GM23248 (cell line): ENCODE results near the gene UQCRH. TPM values are rescaled to one million over a fixed set of nuclear protein-coding genes. Genes with fewer than 3 reads are reported as not detected.

Experiments
- DNase-seq: peaks from one replicate; pipeline ENCODE4 v3.0.0-alpha.2; 2015
- H2AFZ ChIP-seq: fragments of 200-600 bp; sonication (generic); 2 replicates; pipeline ENCODE4 v1.6.1; 2016; ENCODE audit warnings: antibody characterized with exemption
- H3F3A ChIP-seq: fragments of 200-600 bp; sonication (generic); 2 replicates; pipeline ENCODE4 v1.6.1; 2016; ENCODE audit warnings: mild to moderate bottlenecking, antibody characterized with exemption, mixed run types; ENCODE audit not compliant: insufficient read depth
- H3K27ac ChIP-seq: fragments of 200-600 bp; sonication (generic); 2 replicates; pipeline ENCODE4 v1.5.1; 2016; ENCODE audit warnings: mild to moderate bottlenecking
- H3K27me3 ChIP-seq: fragments of 200-600 bp; sonication (generic); replicated peaks from 2 replicates; pipeline ENCODE4 v1.6.1; 2016; ENCODE audit warnings: mild to moderate bottlenecking; ENCODE audit not compliant: insufficient read depth
- H3K36me3 ChIP-seq: fragments of 200-600 bp; sonication (generic); 2 replicates; pipeline ENCODE4 v1.6.1; 2016; ENCODE audit warnings: low read depth, mild to moderate bottlenecking
- H3K4me1 ChIP-seq: fragments of 200-600 bp; sonication (generic); 2 replicates; pipeline ENCODE4 v1.6.1; 2016; ENCODE audit warnings: mild to moderate bottlenecking; ENCODE audit not compliant: insufficient read depth
- H3K4me2 ChIP-seq: fragments of 200-600 bp; sonication (generic); one replicate; pipeline ENCODE4 v1.6.1; 2016; ENCODE audit warnings: mild to moderate bottlenecking; ENCODE audit not compliant: unreplicated experiment
- H3K4me3 ChIP-seq: fragments of 200-600 bp; sonication (generic); 2 replicates; pipeline ENCODE4 v1.5.1; 2016; ENCODE audit warnings: mild to moderate bottlenecking
- H3K79me2 ChIP-seq: fragments of 200-600 bp; sonication (generic); 2 replicates; pipeline ENCODE4 v1.6.1; 2016; ENCODE audit warnings: mild to moderate bottlenecking; ENCODE audit not compliant: insufficient read depth
- H3K9ac ChIP-seq: fragments of 200-600 bp; sonication (generic); 2 replicates; pipeline ENCODE4 v1.6.1; 2016; ENCODE audit warnings: mild to moderate bottlenecking
- H3K9me2 ChIP-seq: fragments of 200-600 bp; sonication (generic); 2 replicates; pipeline ENCODE4 v1.6.1; 2016; ENCODE audit warnings: mixed run types, mild to moderate bottlenecking, moderate library complexity; ENCODE audit not compliant: insufficient read depth
- H3K9me3 ChIP-seq: fragments of 200-600 bp; sonication (generic); one replicate; pipeline ENCODE4 v1.6.1; 2017; ENCODE audit warnings: low read depth
- H4K20me1 ChIP-seq: fragments of 200-600 bp; sonication (generic); 2 replicates; pipeline ENCODE4 v1.6.0; 2016; ENCODE audit not compliant: insufficient read depth
- EZH2 ChIP-seq: fragments of 200-600 bp; sonication (generic); IDR thresholded peaks from 2 replicates; pipeline ENCODE4 v1.6.1; 2018; ENCODE audit warnings: antibody characterized with exemption, mild to moderate bottlenecking; ENCODE audit not compliant: insufficient read depth, poor library complexity, severe bottlenecking
- EZH2phosphoT487 ChIP-seq: fragments of 200-600 bp; sonication (generic); IDR thresholded peaks from 2 replicates; pipeline ENCODE4 v1.6.1; 2018; ENCODE audit warnings: antibody characterized with exemption, moderate library complexity, mild to moderate bottlenecking, low read depth; ENCODE audit not compliant: insufficient read depth
- WGBS, 2 experiments: methylation state at CpG; one replicate each; pipeline ENCODE4 v1.1.6; 2015 to 2017; ENCODE audit warnings: low lambda C conversion rate in 2 of 2, low coverage in 1 of 2; ENCODE audit errors: missing lambda C conversion rate in 2 of 2; 5-methylcytosine and 5-hydroxymethylcytosine counted together
- in situ Hi-C: fragments of 300-500 bp; cut with MboI; formaldehyde crosslinking; loops from 2 replicates; pipeline ENCODE4 v1.15.0; 2020
- polyA plus RNA-seq: library from polyadenylated mRNA; unstranded; fragments of >200 nt; fragmentation: Nextera tagmentation; extraction: Ambion mirVana; gene quantifications from 2 replicates; pipeline ENCODE4 v1.2.1, GENCODE V29; 2016
- total RNA-seq: library from RNA; depleted of rRNA; stranded (reverse); fragments of >200 nt; shearing (Covaris generic); gene quantifications from 2 replicates; pipeline ENCODE4 v1.2.3, GENCODE V29; 2014

UQCRH gene
- total and polyA plus RNA-seq, 2 experiments from 2014 or later, result 237 to 334 TPM

- no peak overlapping the region for H3K9ac ChIP-seq
- H3K36me3 ChIP-seq, result peaks cover 25% of the 10 kb centered on the region
- no peak overlapping the region for H3K4me3 ChIP-seq
- no peaks in the 10 kb centered on the region for H3K9me3 ChIP-seq
- TF ChIP-seq EZH2, result no peak
- no peak for TF ChIP-seq EZH2phosphoT487
- DNase-seq, result no peak
- H4K20me1 ChIP-seq, result no peaks in the 10 kb centered on the region
- no peaks in the 10 kb centered on the region for H3K27me3 ChIP-seq
- peaks cover 7% of the 10 kb centered on the region; the same call in 1 of the 2 replicates for H3K79me2 ChIP-seq
- no peak overlapping the region for H3K27ac ChIP-seq
- H3K9me2 ChIP-seq, result no peaks in the 10 kb centered on the region
- in situ Hi-C loops, result no loop called here
- no peak overlapping the region for H3K4me2 ChIP-seq
- WGBS, 2 experiments, result 79 to 88% methylated on average over 14 of the region's 14 CpGs
- no peak overlapping the region for H2AFZ ChIP-seq
- H3F3A ChIP-seq, result peaks cover 15% of the 10 kb centered on the region; the same call in 1 of the 2 replicates
- no peaks in the 10 kb centered on the region for H3K4me1 ChIP-seq
These were observed 25.7 kb upstream of the UQCRH start for GRCh38 chr1:46277658-46278373.

GRCh38 chr1:46278807-46279206, 24.7 kb upstream of the UQCRH start:
- Histone ChIP-seq H3K9ac (no peak overlapping the region), H3F3A (peaks cover 15% of the 10 kb centered on the region; the same call in 1 of the 2 replicates), H3K9me2 (no peaks in the 10 kb centered on the region), H3K79me2 (peaks cover 16% of the 10 kb centered on the region), H4K20me1 (no peaks in the 10 kb centered on the region), H3K27ac (no peak overlapping the region), H3K4me3 (no peak overlapping the region), H3K9me3 (no peaks in the 10 kb centered on the region), H3K4me1 (no peaks in the 10 kb centered on the region), H2AFZ (no peak overlapping the region), H3K4me2 (no peak overlapping the region), H3K36me3 (peaks cover 27% of the 10 kb centered on the region), H3K27me3 (no peaks in the 10 kb centered on the region)
- in situ Hi-C loops, result no loop called here
- WGBS, 2 experiments, result 84 to 85% methylated on average over 12 of the region's 12 CpGs
- no peak for TF ChIP-seq EZH2phosphoT487
- TF ChIP-seq EZH2, result no peak
- no peak for DNase-seq

- no peak for DNase-seq
- Histone ChIP-seq H3K36me3 (peaks cover 39% of the 10 kb centered on the region), H3K9ac (no peak overlapping the region), H3K4me3 (no peak overlapping the region), H3K9me2 (no peaks in the 10 kb centered on the region), H3K4me2 (no peak overlapping the region), H3K9me3 (no peaks in the 10 kb centered on the region), H3K79me2 (peaks cover 27% of the 10 kb centered on the region), H3F3A (peaks cover 15% of the 10 kb centered on the region; the same call in 1 of the 2 replicates), H3K27ac (no peak overlapping the region), H4K20me1 (no peaks in the 10 kb centered on the region), H3K27me3 (no peaks in the 10 kb centered on the region), H2AFZ (no peak overlapping the region), H3K4me1 (peaks cover 3% of the 10 kb centered on the region; the same call in 1 of the 2 replicates)
- no peak for TF ChIP-seq EZH2
- no peak for TF ChIP-seq EZH2phosphoT487
- WGBS, 2 experiments, result 81 to 89% methylated on average over 3 of the region's 3 CpGs
- in situ Hi-C loops, result no loop called here
These were observed 23.4 kb upstream of the UQCRH start for GRCh38 chr1:46280092-46280491.

- no peak for DNase-seq
- no peaks in the 10 kb centered on the region for H3K9me3 ChIP-seq
- no peaks in the 10 kb centered on the region for H3K27me3 ChIP-seq
- TF ChIP-seq EZH2phosphoT487, result no peak
- TF ChIP-seq EZH2, result no peak
- H3K79me2 ChIP-seq, result peaks cover 27% of the 10 kb centered on the region
- H3K27ac ChIP-seq, result no peak overlapping the region
- no peak overlapping the region for H3K9ac ChIP-seq
- no peak overlapping the region for H3K4me3 ChIP-seq
- H3K9me2 ChIP-seq, result no peaks in the 10 kb centered on the region
- H2AFZ ChIP-seq, result no peak overlapping the region
- WGBS, 2 experiments, result 93 to 94% methylated on average over 14 of the region's 14 CpGs
- peaks cover 8% of the 10 kb centered on the region; the same call in 1 of the 2 replicates for H3F3A ChIP-seq
- peaks cover 5% of the 10 kb centered on the region; the same call in 1 of the 2 replicates for H3K4me1 ChIP-seq
- H3K4me2 ChIP-seq, result no peak overlapping the region
- no peaks in the 10 kb centered on the region for H4K20me1 ChIP-seq
- peaks cover 48% of the 10 kb centered on the region for H3K36me3 ChIP-seq
- in situ Hi-C loops, result no loop called here
These were observed 22.5 kb upstream of the UQCRH start for GRCh38 chr1:46281021-46281420.
